ENCODE measurements around the gene AUTS2. TPM values are rescaled to one million over a fixed set of nuclear protein-coding genes. Genes with fewer than 3 reads are reported as not detected.

Gene AUTS2
- total RNA-seq, 1 experiment from 2014 or later: 42.1 TPM

- intact Hi-C loops (cut with micrococcal nuclease; ENCODE audit: unreplicated experiment): no loop called here
- no peaks in the 10 kb centered on the region for H3K9me3 ChIP-seq (ENCODE audit: low read depth, low read length, poor library complexity, severe bottlenecking)
- CTCF ChIA-PET: no interaction called here
- no peak for TF ChIP-seq EZH2 (IDR thresholded peaks at IDR 0.05; ENCODE audit: borderline replicate concordance, low read depth, low read length, poor library complexity, severe bottlenecking)
- no peak for TF ChIP-seq CTCF (conservative IDR thresholded peaks at IDR 0.05; ENCODE audit: low read depth, low read length)
- BruUV-seq (replicated peaks): no TSS peak
- peaks cover 16% of the 10 kb centered on the region for H3K4me1 ChIP-seq (ENCODE audit: insufficient read depth, low read length, poor library complexity, severe bottlenecking)
- H3K27ac ChIP-seq (ENCODE audit: low read depth, low read length, poor library complexity, severe bottlenecking): no peak overlapping the region
- H3K4me3 ChIP-seq (ENCODE audit: low read depth, low read length, poor library complexity, severe bottlenecking): no peak overlapping the region
- DNase-seq (ENCODE audit: low spot score): no peak
- POLR2A ChIA-PET (ENCODE audit: low non-redundant PET): no interaction called here
- no peaks in the 10 kb centered on the region for H3K27me3 ChIP-seq (replicated peaks; ENCODE audit: insufficient read depth, low read depth, low read length, poor library complexity)
- H3K36me3 ChIP-seq (ENCODE audit: insufficient read depth, low read length, poor library complexity, severe bottlenecking): no peaks in the 10 kb centered on the region
Measured at GRCh38 chr7:69956541-69956940, 358.3 kb downstream of the AUTS2 start.

- BruUV-seq (replicated peaks): no TSS peak
- no peak overlapping the region for H3K27ac ChIP-seq (ENCODE audit: low read depth, low read length, poor library complexity, severe bottlenecking)
- no peak for DNase-seq (ENCODE audit: low spot score)
- CTCF ChIA-PET: no interaction called here
- no peaks in the 10 kb centered on the region for H3K27me3 ChIP-seq (replicated peaks; ENCODE audit: insufficient read depth, low read depth, low read length, poor library complexity)
- no peak overlapping the region for H3K4me3 ChIP-seq (ENCODE audit: low read depth, low read length, poor library complexity, severe bottlenecking)
- TF ChIP-seq EZH2 (IDR thresholded peaks at IDR 0.05; ENCODE audit: borderline replicate concordance, low read depth, low read length, poor library complexity, severe bottlenecking) (no peak), CTCF (conservative IDR thresholded peaks at IDR 0.05; ENCODE audit: low read depth, low read length) (no peak)
- no peaks in the 10 kb centered on the region for H3K9me3 ChIP-seq (ENCODE audit: low read depth, low read length, poor library complexity, severe bottlenecking)
- intact Hi-C loops (cut with micrococcal nuclease; ENCODE audit: unreplicated experiment): no loop called here
- H3K36me3 ChIP-seq (ENCODE audit: insufficient read depth, low read length, poor library complexity, severe bottlenecking): no peaks in the 10 kb centered on the region
- peaks cover 22% of the 10 kb centered on the region for H3K4me1 ChIP-seq (ENCODE audit: insufficient read depth, low read length, poor library complexity, severe bottlenecking)
- POLR2A ChIA-PET (ENCODE audit: low non-redundant PET): no interaction called here
Measured at GRCh38 chr7:69957661-69958060, 359.4 kb downstream of the AUTS2 start.

- TF ChIP-seq CTCF (conservative IDR thresholded peaks at IDR 0.05; ENCODE audit: low read depth, low read length): no peak
- TF ChIP-seq EZH2 (IDR thresholded peaks at IDR 0.05; ENCODE audit: borderline replicate concordance, low read depth, low read length, poor library complexity, severe bottlenecking): no peak
- no TSS peak for BruUV-seq (replicated peaks)
- CTCF ChIA-PET: no interaction called here
- Histone ChIP-seq H3K4me1 (ENCODE audit: insufficient read depth, low read length, poor library complexity, severe bottlenecking) (peaks cover 9% of the 10 kb centered on the region), H3K4me3 (ENCODE audit: low read depth, low read length, poor library complexity, severe bottlenecking) (no peak overlapping the region), H3K36me3 (ENCODE audit: insufficient read depth, low read length, poor library complexity, severe bottlenecking) (no peaks in the 10 kb centered on the region), H3K9me3 (ENCODE audit: low read depth, low read length, poor library complexity, severe bottlenecking) (no peaks in the 10 kb centered on the region), H3K27ac (ENCODE audit: low read depth, low read length, poor library complexity, severe bottlenecking) (no peak overlapping the region), H3K27me3 (replicated peaks; ENCODE audit: insufficient read depth, low read depth, low read length, poor library complexity) (no peaks in the 10 kb centered on the region)
- DNase-seq (ENCODE audit: low spot score): no peak
- intact Hi-C loops (cut with micrococcal nuclease; ENCODE audit: unreplicated experiment): no loop called here
- POLR2A ChIA-PET (ENCODE audit: low non-redundant PET): no interaction called here
Measured at GRCh38 chr7:69959789-69960499, 361.7 kb downstream of the AUTS2 start.

All from A673 (cell line).